ENCODE measurements around the gene ZDHHC4.

DNA sequence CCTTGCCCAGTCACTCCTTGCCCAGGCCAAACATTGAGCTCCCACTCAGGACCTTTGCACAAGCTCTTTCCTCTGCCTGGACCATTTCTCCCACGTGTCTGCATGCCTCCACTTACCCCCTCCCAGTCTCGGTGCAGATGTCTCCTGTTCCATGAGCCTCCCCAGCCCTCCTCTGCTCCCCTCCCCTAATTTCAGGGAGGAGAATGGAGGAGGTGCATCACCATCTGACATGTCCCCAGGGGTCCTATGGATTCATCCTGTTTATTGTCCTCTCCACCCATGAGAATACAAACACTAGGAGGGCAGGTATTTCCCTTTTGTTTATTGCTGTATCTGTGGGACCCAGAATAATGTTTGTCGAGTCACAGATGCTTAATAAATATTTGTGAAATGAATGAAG lies 17.4 kb upstream of the ZDHHC4 start:
- TF ChIP-seq, protein P1, sequence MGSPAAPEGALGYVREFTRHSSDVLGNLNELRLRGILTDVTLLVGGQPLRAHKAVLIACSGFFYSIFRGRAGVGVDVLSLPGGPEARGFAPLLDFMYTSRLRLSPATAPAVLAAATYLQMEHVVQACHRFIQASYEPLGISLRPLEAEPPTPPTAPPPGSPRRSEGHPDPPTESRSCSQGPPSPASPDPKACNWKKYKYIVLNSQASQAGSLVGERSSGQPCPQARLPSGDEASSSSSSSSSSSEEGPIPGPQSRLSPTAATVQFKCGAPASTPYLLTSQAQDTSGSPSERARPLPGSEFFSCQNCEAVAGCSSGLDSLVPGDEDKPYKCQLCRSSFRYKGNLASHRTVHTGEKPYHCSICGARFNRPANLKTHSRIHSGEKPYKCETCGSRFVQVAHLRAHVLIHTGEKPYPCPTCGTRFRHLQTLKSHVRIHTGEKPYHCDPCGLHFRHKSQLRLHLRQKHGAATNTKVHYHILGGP (tag by site-specific recombination; IDR thresholded peaks at IDR 0.05) = no peak
- TF ChIP-seq ZBTB1 (tag by site-specific recombination; IDR thresholded peaks at IDR 0.05) (no peak), TCF7L2 (IDR thresholded peaks at IDR 0.05; ENCODE audit: borderline replicate concordance, low read depth, low read length) (no peak)
- TF ChIP-seq, protein P2, sequence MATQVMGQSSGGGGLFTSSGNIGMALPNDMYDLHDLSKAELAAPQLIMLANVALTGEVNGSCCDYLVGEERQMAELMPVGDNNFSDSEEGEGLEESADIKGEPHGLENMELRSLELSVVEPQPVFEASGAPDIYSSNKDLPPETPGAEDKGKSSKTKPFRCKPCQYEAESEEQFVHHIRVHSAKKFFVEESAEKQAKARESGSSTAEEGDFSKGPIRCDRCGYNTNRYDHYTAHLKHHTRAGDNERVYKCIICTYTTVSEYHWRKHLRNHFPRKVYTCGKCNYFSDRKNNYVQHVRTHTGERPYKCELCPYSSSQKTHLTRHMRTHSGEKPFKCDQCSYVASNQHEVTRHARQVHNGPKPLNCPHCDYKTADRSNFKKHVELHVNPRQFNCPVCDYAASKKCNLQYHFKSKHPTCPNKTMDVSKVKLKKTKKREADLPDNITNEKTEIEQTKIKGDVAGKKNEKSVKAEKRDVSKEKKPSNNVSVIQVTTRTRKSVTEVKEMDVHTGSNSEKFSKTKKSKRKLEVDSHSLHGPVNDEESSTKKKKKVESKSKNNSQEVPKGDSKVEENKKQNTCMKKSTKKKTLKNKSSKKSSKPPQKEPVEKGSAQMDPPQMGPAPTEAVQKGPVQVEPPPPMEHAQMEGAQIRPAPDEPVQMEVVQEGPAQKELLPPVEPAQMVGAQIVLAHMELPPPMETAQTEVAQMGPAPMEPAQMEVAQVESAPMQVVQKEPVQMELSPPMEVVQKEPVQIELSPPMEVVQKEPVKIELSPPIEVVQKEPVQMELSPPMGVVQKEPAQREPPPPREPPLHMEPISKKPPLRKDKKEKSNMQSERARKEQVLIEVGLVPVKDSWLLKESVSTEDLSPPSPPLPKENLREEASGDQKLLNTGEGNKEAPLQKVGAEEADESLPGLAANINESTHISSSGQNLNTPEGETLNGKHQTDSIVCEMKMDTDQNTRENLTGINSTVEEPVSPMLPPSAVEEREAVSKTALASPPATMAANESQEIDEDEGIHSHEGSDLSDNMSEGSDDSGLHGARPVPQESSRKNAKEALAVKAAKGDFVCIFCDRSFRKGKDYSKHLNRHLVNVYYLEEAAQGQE (tag by site-specific recombination; IDR thresholded peaks at IDR 0.05) = no peak

Data from HEK293 (cell line).